ENCODE measurements around the gene TMEM94. TPM values are rescaled to one million over a fixed set of nuclear protein-coding genes. Genes with fewer than 3 reads are reported as not detected.
A peak's percentile ranks its signal among the peaks of the same experiment; 100 is the strongest.
"Not testable (repeated sequence)": the region's sequence is repeated elsewhere in the genome, so short reads cannot be mapped to it uniquely, and the experiment has no call there.

TMEM94 gene
- total RNA-seq, 3 donors from 2014 or later: 45.1 to 62.5 (median 51.1) TPM

- no peak for DNase-seq (ENCODE audit: low spot score in 2 of 2)
- no peak for TF ChIP-seq POLR2A (IDR thresholded peaks at IDR 0.05)
- TF ChIP-seq, protein P1, sequence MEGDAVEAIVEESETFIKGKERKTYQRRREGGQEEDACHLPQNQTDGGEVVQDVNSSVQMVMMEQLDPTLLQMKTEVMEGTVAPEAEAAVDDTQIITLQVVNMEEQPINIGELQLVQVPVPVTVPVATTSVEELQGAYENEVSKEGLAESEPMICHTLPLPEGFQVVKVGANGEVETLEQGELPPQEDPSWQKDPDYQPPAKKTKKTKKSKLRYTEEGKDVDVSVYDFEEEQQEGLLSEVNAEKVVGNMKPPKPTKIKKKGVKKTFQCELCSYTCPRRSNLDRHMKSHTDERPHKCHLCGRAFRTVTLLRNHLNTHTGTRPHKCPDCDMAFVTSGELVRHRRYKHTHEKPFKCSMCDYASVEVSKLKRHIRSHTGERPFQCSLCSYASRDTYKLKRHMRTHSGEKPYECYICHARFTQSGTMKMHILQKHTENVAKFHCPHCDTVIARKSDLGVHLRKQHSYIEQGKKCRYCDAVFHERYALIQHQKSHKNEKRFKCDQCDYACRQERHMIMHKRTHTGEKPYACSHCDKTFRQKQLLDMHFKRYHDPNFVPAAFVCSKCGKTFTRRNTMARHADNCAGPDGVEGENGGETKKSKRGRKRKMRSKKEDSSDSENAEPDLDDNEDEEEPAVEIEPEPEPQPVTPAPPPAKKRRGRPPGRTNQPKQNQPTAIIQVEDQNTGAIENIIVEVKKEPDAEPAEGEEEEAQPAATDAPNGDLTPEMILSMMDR (IDR thresholded peaks at IDR 0.05): no peak
- no peak for TF ChIP-seq POLR2AphosphoS5 (IDR thresholded peaks at IDR 0.05)
- Histone ChIP-seq H3K4me3 (no peak overlapping the region), H3K9me3 (no peaks in the 10 kb centered on the region), H3K36me3 (no peaks in the 10 kb centered on the region), H3K27me3 (no peaks in the 10 kb centered on the region), H3K4me1 (no peaks in the 10 kb centered on the region), H3K27ac (no peak overlapping the region)
- intact Hi-C loops (cut with DNase I; ENCODE audit: low total_unique reads): no loop called here
Measured at GRCh38 chr17:75439287-75439686, 17.1 kb upstream of the TMEM94 start.

DNA sequence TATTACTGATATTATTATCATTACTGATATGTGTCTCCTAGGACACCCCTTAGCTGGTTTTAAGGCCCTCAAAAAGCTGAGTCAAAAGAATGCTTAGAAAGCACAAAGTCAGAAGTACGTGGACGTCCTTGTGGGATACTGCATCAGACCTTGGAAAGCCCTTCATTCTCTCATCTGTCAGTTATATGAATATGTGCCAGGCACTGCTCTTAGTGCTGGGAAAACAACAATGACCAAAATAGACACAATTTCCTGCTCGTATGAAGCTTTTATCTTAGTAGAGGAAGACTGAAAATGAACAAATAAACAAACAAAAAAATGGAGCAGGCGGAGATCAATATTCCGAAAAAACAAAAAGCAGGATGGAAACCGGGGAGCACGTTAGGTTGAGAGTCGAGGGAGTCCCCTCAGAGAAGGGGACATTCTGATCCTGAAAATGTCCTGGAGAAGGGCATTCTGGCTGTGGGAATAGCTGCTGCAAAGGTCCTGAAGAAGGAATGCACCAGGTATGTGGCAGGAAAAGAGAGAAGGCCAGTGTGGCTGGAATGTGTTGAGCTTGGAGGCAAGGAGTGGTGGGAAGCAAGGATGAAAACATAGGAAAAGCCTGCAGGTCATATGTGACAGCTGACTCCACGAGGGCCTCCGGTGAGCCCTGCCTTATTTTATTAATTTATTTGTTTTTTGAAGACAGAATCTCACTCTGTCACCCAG is 15.5 kb upstream of the TMEM94 start:
- H3K4me3 ChIP-seq: no peak overlapping the region
- no peaks in the 10 kb centered on the region for H3K36me3 ChIP-seq
- no peaks in the 10 kb centered on the region for H3K9me3 ChIP-seq
- intact Hi-C loops (cut with DNase I; ENCODE audit: low total_unique reads): loop anchor here (2.0 kb wide), 1 partner anchor 222 kb away; no protein-coding TSS in a partner anchor
- peak overlapping the region in 1 of 2 donors; percentile 43 for H3K27ac ChIP-seq
- no peaks in the 10 kb centered on the region for H3K27me3 ChIP-seq
- no peak for TF ChIP-seq POLR2A (IDR thresholded peaks at IDR 0.05)
- TF ChIP-seq, protein P1 (IDR thresholded peaks at IDR 0.05): no peak
- TF ChIP-seq POLR2AphosphoS5 (IDR thresholded peaks at IDR 0.05): no peak
- no peak for DNase-seq (ENCODE audit: low spot score in 2 of 2)
- H3K4me1 ChIP-seq: no peaks in the 10 kb centered on the region

- no peak overlapping the region for H3K4me3 ChIP-seq
- no peaks in the 10 kb centered on the region for H3K27me3 ChIP-seq
- H3K9me3 ChIP-seq: no peaks in the 10 kb centered on the region
- TF ChIP-seq, protein P1 (IDR thresholded peaks at IDR 0.05): no peak
- no peak for TF ChIP-seq POLR2A (IDR thresholded peaks at IDR 0.05)
- no peak for TF ChIP-seq POLR2AphosphoS5 (IDR thresholded peaks at IDR 0.05)
- DNase-seq (ENCODE audit: low spot score in 2 of 2): no peak
- no peaks in the 10 kb centered on the region for H3K36me3 ChIP-seq
- no peaks in the 10 kb centered on the region for H3K4me1 ChIP-seq
- intact Hi-C loops (cut with DNase I; ENCODE audit: low total_unique reads): no loop called here
- peak overlapping the region in 1 of 2 donors; percentile 43 for H3K27ac ChIP-seq
Measured at GRCh38 chr17:75442168-75443103, 14.0 kb upstream of the TMEM94 start.

DNA sequence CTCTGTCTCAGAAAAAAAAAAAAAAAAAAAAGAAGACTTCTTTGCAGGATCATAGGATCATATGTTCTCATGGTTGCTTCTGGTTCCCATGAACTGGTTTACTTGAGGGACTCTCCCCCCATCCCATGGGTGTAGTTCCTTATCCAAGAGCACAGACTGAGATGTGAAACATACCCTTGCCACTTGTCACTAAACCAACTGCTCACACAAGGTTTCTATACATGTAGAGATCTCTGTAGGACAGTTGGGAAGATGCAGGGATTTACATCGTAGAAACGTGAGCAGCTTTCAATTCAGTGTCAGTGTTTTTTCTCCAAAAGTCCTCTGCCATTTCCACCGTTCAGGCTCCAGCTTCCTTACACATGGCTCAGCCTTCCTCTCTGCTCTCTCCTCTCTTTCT is 11.1 kb upstream of the TMEM94 start:
- Histone ChIP-seq H3K36me3 (no peaks in the 10 kb centered on the region), H3K27me3 (no peaks in the 10 kb centered on the region), H3K27ac (no peak overlapping the region), H3K9me3 (no peaks in the 10 kb centered on the region), H3K4me1 (no peaks in the 10 kb centered on the region), H3K4me3 (no peak overlapping the region)
- intact Hi-C loops (cut with DNase I; ENCODE audit: low total_unique reads): no loop called here
- DNase-seq (ENCODE audit: low spot score in 2 of 2): no peak
- no peak for TF ChIP-seq POLR2A (IDR thresholded peaks at IDR 0.05)
- no peak for TF ChIP-seq POLR2AphosphoS5 (IDR thresholded peaks at IDR 0.05)
- TF ChIP-seq, protein P1 (IDR thresholded peaks at IDR 0.05): no peak

DNA sequence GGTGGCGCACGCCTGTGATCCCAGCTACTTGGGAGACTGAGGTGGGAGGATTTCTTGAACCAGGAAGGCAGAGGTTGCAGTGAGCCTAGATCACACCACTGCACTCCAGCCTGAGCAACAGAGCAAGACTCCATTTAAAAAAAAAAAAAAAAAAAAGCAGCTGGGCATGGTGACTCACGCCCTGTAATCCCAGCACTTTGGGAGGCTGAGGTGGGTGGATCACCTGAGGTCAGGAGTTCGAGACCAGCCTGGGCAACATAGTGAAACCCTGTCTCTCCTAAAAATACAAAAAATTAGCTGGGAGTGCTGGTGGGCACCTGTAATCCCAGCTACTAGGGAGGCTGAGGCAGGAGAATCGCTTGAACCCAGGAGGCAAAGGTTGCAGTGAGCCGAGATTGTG is 10.5 kb upstream of the TMEM94 start:
- H3K36me3 ChIP-seq; H3K9me3 ChIP-seq; H3K27me3 ChIP-seq; H3K27ac ChIP-seq; H3K4me1 ChIP-seq; DNase-seq (ENCODE audit: low spot score in 2 of 2); intact Hi-C loops (cut with DNase I; ENCODE audit: low total_unique reads); H3K4me3 ChIP-seq: not testable (repeated sequence)
